GM23338 (cell line): Measurements from ENCODE around the gene EPHA10. TPM values are rescaled to one million over a fixed set of nuclear protein-coding genes. Genes with fewer than 3 reads are reported as not detected.

Experiments
- ATAC-seq: fragments of 200-7000 bp; cut with Tn5 transposase; 3 replicates; pipeline ENCODE4 v1.9.1; 2020
- DNase-seq: peaks from one replicate; pipeline ENCODE4 v3.0.0-alpha.2; 2015; ENCODE audit warnings: low spot score
- H2AFZ ChIP-seq: fragments of 200-600 bp; sonication (generic); 2 replicates; pipeline ENCODE4 v1.8.0; 2016; ENCODE audit warnings: antibody characterized with exemption, mild to moderate bottlenecking, moderate library complexity
- H3F3A ChIP-seq: fragments of 200-600 bp; sonication (generic); replicated peaks from 2 replicates; pipeline ENCODE4 v1.8.0; 2017; ENCODE audit warnings: antibody characterized with exemption, mixed run types, low read depth
- H3K27ac ChIP-seq: fragments of 200-600 bp; sonication (generic); 2 replicates; pipeline ENCODE4 v1.6.1; 2016; ENCODE audit warnings: low read depth
- H3K27me3 ChIP-seq: fragments of 200-600 bp; sonication (generic); 2 replicates; pipeline ENCODE4 v1.8.0; 2016; ENCODE audit warnings: mild to moderate bottlenecking, mixed run types, moderate library complexity; ENCODE audit not compliant: insufficient read depth
- H3K36me3 ChIP-seq: fragments of 200-600 bp; sonication (generic); 2 replicates; pipeline ENCODE4 v1.8.0; 2016; ENCODE audit warnings: mild to moderate bottlenecking; ENCODE audit not compliant: insufficient read depth
- H3K4me1 ChIP-seq: fragments of 200-600 bp; sonication (generic); 2 replicates; pipeline ENCODE4 v1.8.0; 2016; ENCODE audit warnings: mild to moderate bottlenecking, moderate library complexity; ENCODE audit not compliant: insufficient read depth
- H3K4me2 ChIP-seq: fragments of 200-600 bp; sonication (generic); 2 replicates; pipeline ENCODE4 v1.7.1; 2017; ENCODE audit warnings: mixed run types
- H3K4me3 ChIP-seq: fragments of 200-600 bp; sonication (generic); 2 replicates; pipeline ENCODE4 v1.6.1; 2016; ENCODE audit warnings: mixed run types
- H3K79me2 ChIP-seq: fragments of 200-600 bp; sonication (generic); replicated peaks from 2 replicates; pipeline ENCODE4 v1.8.0; 2017; ENCODE audit warnings: mild to moderate bottlenecking; ENCODE audit not compliant: insufficient read depth
- H3K9me2 ChIP-seq: fragments of 200-600 bp; sonication (generic); 2 replicates; pipeline ENCODE4 v1.8.0; 2017; ENCODE audit not compliant: insufficient read depth
- H4K20me1 ChIP-seq: fragments of 200-600 bp; sonication (generic); replicated peaks from 2 replicates; pipeline ENCODE4 v1.8.0; 2017; ENCODE audit warnings: mild to moderate bottlenecking; ENCODE audit not compliant: insufficient read depth
- H3K27ac Mint-ChIP-seq: 2 replicates; pipeline ENCODE4 v1.8.0; 2020; ENCODE audit warnings: inconsistent platforms, mild to moderate bottlenecking, moderate library complexity, mixed read lengths
- H3K27me3 Mint-ChIP-seq: 3 replicates; pipeline ENCODE4 v1.8.0; 2022; ENCODE audit warnings: low read depth, mild to moderate bottlenecking, moderate library complexity, mixed read lengths, inconsistent platforms; ENCODE audit not compliant: insufficient read depth, poor library complexity
- H3K36me3 Mint-ChIP-seq: 3 replicates; pipeline ENCODE4 v1.8.0; 2021; ENCODE audit warnings: low read depth, mild to moderate bottlenecking, inconsistent platforms, moderate library complexity, mixed read lengths
- H3K4me1 Mint-ChIP-seq: 3 replicates; pipeline ENCODE4 v1.8.0; 2020; ENCODE audit warnings: mild to moderate bottlenecking, inconsistent platforms, mixed read lengths
- H3K4me3 Mint-ChIP-seq: 3 replicates; pipeline ENCODE4 v1.8.0; 2021; ENCODE audit warnings: moderate library complexity, mild to moderate bottlenecking, inconsistent platforms, mixed read lengths
- H3K9me3 Mint-ChIP-seq: 3 replicates; pipeline ENCODE4 v1.8.0; 2020; ENCODE audit warnings: moderate library complexity, mild to moderate bottlenecking, inconsistent platforms, mixed read lengths
- ETS1 ChIP-seq: IDR thresholded peaks from 2 replicates; pipeline ENCODE4 v1.6.1; 2016; ENCODE audit warnings: antibody characterized with exemption
- EZH2 ChIP-seq: fragments of 200-600 bp; sonication (generic); IDR thresholded peaks from one replicate; pipeline ENCODE4 v1.8.0; 2017; ENCODE audit warnings: antibody characterized with exemption, mild to moderate bottlenecking, low read depth; ENCODE audit not compliant: unreplicated experiment
- EZH2phosphoT487 ChIP-seq: fragments of 200-600 bp; sonication (generic); IDR thresholded peaks from one replicate; pipeline ENCODE4 v1.8.1; 2018; ENCODE audit warnings: antibody characterized with exemption; ENCODE audit not compliant: unreplicated experiment
- NANOG ChIP-seq: IDR thresholded peaks from 2 replicates; pipeline ENCODE4 v1.6.1; 2016; ENCODE audit warnings: antibody characterized with exemption, borderline replicate concordance
- POLR2AphosphoS5 ChIP-seq: IDR thresholded peaks from 2 replicates; pipeline ENCODE4 v1.6.1; 2016; ENCODE audit warnings: antibody characterized with exemption, low read depth
- REST ChIP-seq: IDR thresholded peaks from one replicate; pipeline ENCODE4 v1.6.1; 2018; ENCODE audit warnings: antibody characterized with exemption; ENCODE audit not compliant: unreplicated experiment
- STAT1 ChIP-seq: IDR thresholded peaks from one replicate; pipeline ENCODE4 v1.6.1; 2016; ENCODE audit warnings: antibody characterized with exemption; ENCODE audit not compliant: unreplicated experiment
- ZNF114 ChIP-seq: fragments of 250-450 bp; sonication (Bioruptor Pico); IDR thresholded peaks from 2 replicates; pipeline ENCODE4 v1.5.0; 2020; ENCODE audit warnings: mild to moderate bottlenecking, moderate library complexity
- ZNF331 ChIP-seq: fragments of 250-450 bp; sonication (Bioruptor Pico); IDR thresholded peaks from 2 replicates; pipeline ENCODE4 v1.5.0; 2020; ENCODE audit warnings: low read depth, mild to moderate bottlenecking, moderate library complexity
- polyA plus RNA-seq: library from polyadenylated mRNA; unstranded; fragments of >200 nt; fragmentation: Nextera tagmentation; extraction: Ambion mirVana; gene quantifications from 2 replicates; pipeline ENCODE4 v1.2.1, GENCODE V29; 2016
- total RNA-seq: library from RNA; depleted of rRNA; stranded (reverse); fragments of >200 nt; shearing (Covaris generic); gene quantifications from 2 replicates; pipeline ENCODE4 v1.2.3, GENCODE V29; 2014
- TF ChIP-seq, protein P1 (sequence below), 2 experiments: fragments of 200-600 bp in 1 of 2; sonication (generic) in 1 of 2; conservative IDR thresholded peaks; 2 replicates each; pipeline versions ENCODE4 v1.5.1 to v1.6.1; 2016 to 2017; ENCODE audit warnings: antibody characterized with exemption in 2 of 2, low read depth in 2 of 2, mild to moderate bottlenecking in 2 of 2, moderate library complexity in 1 of 2

EPHA10 gene
- total and polyA plus RNA-seq, 2 experiments from 2014 or later, result 0.76 to 2.4 TPM

- TF ChIP-seq ETS1 (no peak), NANOG (no peak), STAT1 (no peak), ZNF331 (CRISPR knock-in tag) (no peak), REST (no peak), EZH2phosphoT487 (no peak), ZNF114 (CRISPR knock-in tag) (no peak), EZH2 (no peak)
- TF ChIP-seq, protein P1, sequence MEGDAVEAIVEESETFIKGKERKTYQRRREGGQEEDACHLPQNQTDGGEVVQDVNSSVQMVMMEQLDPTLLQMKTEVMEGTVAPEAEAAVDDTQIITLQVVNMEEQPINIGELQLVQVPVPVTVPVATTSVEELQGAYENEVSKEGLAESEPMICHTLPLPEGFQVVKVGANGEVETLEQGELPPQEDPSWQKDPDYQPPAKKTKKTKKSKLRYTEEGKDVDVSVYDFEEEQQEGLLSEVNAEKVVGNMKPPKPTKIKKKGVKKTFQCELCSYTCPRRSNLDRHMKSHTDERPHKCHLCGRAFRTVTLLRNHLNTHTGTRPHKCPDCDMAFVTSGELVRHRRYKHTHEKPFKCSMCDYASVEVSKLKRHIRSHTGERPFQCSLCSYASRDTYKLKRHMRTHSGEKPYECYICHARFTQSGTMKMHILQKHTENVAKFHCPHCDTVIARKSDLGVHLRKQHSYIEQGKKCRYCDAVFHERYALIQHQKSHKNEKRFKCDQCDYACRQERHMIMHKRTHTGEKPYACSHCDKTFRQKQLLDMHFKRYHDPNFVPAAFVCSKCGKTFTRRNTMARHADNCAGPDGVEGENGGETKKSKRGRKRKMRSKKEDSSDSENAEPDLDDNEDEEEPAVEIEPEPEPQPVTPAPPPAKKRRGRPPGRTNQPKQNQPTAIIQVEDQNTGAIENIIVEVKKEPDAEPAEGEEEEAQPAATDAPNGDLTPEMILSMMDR (conservative IDR thresholded peaks at IDR 0.05; ENCODE audit: low read depth in 2 of 2), result no peak
These were observed 87.8 kb downstream of the EPHA10 start (continued) for GRCh38 chr1:37677143-37677439.

DNA sequence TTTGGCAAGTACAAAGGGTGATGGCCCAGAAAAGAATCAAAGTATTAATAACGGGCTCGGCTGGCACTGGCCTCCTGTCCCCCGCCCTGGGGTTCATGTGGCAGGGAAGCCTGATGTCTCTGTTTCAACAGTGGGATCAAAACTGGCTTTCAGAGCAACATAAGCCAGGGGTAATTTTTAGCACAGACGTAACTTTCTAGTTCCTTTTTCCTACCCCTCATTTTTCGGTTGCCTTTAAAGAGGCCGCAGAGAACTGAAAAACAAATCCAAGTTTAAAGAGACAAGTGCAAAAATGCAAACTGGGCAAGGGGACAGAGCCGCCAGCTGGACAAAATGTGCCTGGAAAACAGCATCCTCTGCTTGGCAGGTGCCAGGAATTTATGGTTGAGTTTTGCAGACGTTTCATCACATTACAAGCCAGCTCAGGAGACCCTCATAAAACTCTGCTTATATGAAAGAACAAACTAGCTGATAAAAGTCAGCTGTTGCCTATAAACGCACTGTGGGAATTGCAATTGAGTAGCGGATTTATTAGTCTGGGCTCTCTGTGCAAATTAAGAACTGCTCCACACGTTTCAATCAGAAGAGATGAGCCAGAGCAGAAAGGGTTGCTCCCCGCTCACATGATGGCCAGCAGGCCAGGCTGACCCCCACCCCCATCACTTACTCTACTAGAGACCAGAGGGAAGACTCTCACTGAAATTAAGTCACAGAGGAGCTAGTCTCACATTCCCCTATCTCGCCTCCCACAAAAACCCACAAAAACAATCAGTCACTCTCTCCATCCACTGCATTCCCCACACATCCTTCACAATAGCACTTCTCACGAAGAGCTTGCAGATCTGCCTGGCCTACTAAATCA lies 88.4 kb downstream of the EPHA10 start:
- H3K4me1 ChIP-seq, result no peaks in the 10 kb centered on the region
- H3K9me2 ChIP-seq, result no peaks in the 10 kb centered on the region
- H3F3A ChIP-seq, result no peaks in the 10 kb centered on the region
- H3K27me3 Mint-ChIP-seq, result peaks cover 9% of the 10 kb centered on the region
- no peak overlapping the region for H3K4me2 ChIP-seq
- peaks cover 7% of the 10 kb centered on the region; the same call in 1 of the 3 replicates for H3K36me3 Mint-ChIP-seq
- no peak overlapping the region for H3K4me3 ChIP-seq
- H3K27me3 ChIP-seq, result no peaks in the 10 kb centered on the region
- H3K4me3 Mint-ChIP-seq, result no peak overlapping the region
- peaks cover 6% of the 10 kb centered on the region for H3K4me1 Mint-ChIP-seq
- H3K27ac Mint-ChIP-seq, result no peak overlapping the region
- H3K27ac ChIP-seq, result no peak overlapping the region
- DNase-seq (no peak), ATAC-seq (no peak)
- no peaks in the 10 kb centered on the region for H4K20me1 ChIP-seq
- no peaks in the 10 kb centered on the region for H3K79me2 ChIP-seq
- H3K36me3 ChIP-seq, result peaks cover 1% of the 10 kb centered on the region; the same call in 1 of the 2 replicates
- no peaks in the 10 kb centered on the region for H3K9me3 Mint-ChIP-seq
- peak overlapping the region; percentile 34; the same call in 1 of the 2 replicates for H2AFZ ChIP-seq
- TF ChIP-seq EZH2, result no peak
- TF ChIP-seq, protein P1 (conservative IDR thresholded peaks at IDR 0.05; ENCODE audit: low read depth in 2 of 2), result no peak
- no peak for TF ChIP-seq POLR2AphosphoS5
- no peak for TF ChIP-seq NANOG
- TF ChIP-seq ZNF114 (CRISPR knock-in tag), result no peak
- no peak for TF ChIP-seq REST
